ENCODE measurements around the gene HFM1.
A peak's percentile ranks its signal among the peaks of the same experiment; 100 is the strongest.
"Not testable (repeated sequence)": the region's sequence is repeated elsewhere in the genome, so short reads cannot be mapped to it uniquely, and the experiment has no call there.

The HFM1 gene

GRCh38 chr1:91404151-91405012 lies at the start of gene HFM1:
Gene HFM1, minus strand, starts transcription at chr1:91404837. Its CDS starts 3,755 bp downstream, at chr1:91401082.
- DNase-seq: peak; percentile 77

- no peak for DNase-seq
Measured at GRCh38 chr1:91454136-91454535, 49.5 kb upstream of the HFM1 start.

- DNase-seq: no peak
Measured at GRCh38 chr1:91450260-91450659, 45.6 kb upstream of the HFM1 start.

GRCh38 chr1:91447782-91448181 lies 43.1 kb upstream of the HFM1 start:
- DNase-seq: not testable (repeated sequence)

- not testable (repeated sequence) for DNase-seq
Measured at GRCh38 chr1:91441980-91442379, 37.3 kb upstream of the HFM1 start.

- DNase-seq: peak; percentile 3
Measured at GRCh38 chr1:91440847-91441246, 36.2 kb upstream of the HFM1 start.

GRCh38 chr1:91439016-91439415 lies 34.4 kb upstream of the HFM1 start:
- DNase-seq: no peak

GRCh38 chr1:91428182-91428798 lies 23.7 kb upstream of the HFM1 start:
- no peak for DNase-seq

GRCh38 chr1:91427741-91428140 lies 23.1 kb upstream of the HFM1 start:
- no peak for DNase-seq

GRCh38 chr1:91422523-91422922 lies 17.9 kb upstream of the HFM1 start:
- DNase-seq: not testable (repeated sequence)

- no peak for DNase-seq
Measured at GRCh38 chr1:91412371-91412770, 7.7 kb upstream of the HFM1 start.

- DNase-seq: no peak
Measured at GRCh38 chr1:91406773-91407389, 2.2 kb upstream of the HFM1 start.

GRCh38 chr1:91402023-91402422 lies 2.6 kb downstream of the HFM1 start:
- no peak for DNase-seq

- no peak for DNase-seq
Measured at GRCh38 chr1:91400133-91400725, 4.4 kb downstream of the HFM1 start.

GRCh38 chr1:91398291-91398690 lies 6.3 kb downstream of the HFM1 start:
- DNase-seq: no peak

- DNase-seq: no peak
Measured at GRCh38 chr1:91397605-91398004, 7.0 kb downstream of the HFM1 start.

- DNase-seq: no peak
Measured at GRCh38 chr1:91393042-91393441, 11.6 kb downstream of the HFM1 start.

GRCh38 chr1:91386109-91386508 lies 18.5 kb downstream of the HFM1 start:
- DNase-seq: no peak

GRCh38 chr1:91383456-91383855 lies 21.2 kb downstream of the HFM1 start:
- DNase-seq: peak; percentile 4

GRCh38 chr1:91381844-91382243 lies 22.8 kb downstream of the HFM1 start:
- DNase-seq: peak; percentile 11

GRCh38 chr1:91374086-91374485 lies 30.6 kb downstream of the HFM1 start:
- DNase-seq: no peak

- DNase-seq: not testable (repeated sequence)
Measured at GRCh38 chr1:91372230-91372629, 32.4 kb downstream of the HFM1 start.

- no peak for DNase-seq
Measured at GRCh38 chr1:91349524-91349923, 55.1 kb downstream of the HFM1 start.

GRCh38 chr1:91346824-91347223 lies 57.8 kb downstream of the HFM1 start:
- no peak for DNase-seq

Data from NCI-H226 (cell line).